GM12878 (cell line): ENCODE results near the gene TBXAS1. TPM values are rescaled to one million over a fixed set of nuclear protein-coding genes. Genes with fewer than 3 reads are reported as not detected.

Experiments
- ATAC-seq: fragments of 200-7000 bp; cut with Tn5 transposase; 3 replicates; pipeline ENCODE4 v1.9.1; 2020; ENCODE audit warnings: mild to moderate bottlenecking, moderate library complexity
- BruUV-seq: library from RNA; stranded (reverse); fragments of 400-500 nt; replicated peaks from 2 replicates; lab custom pipeline; 2021; lab: Mats Ljungman, UMichigan
- CTCF ChIA-PET: fragments of 300-600 bp; sonication (Branson Sonifier 250); formaldehyde crosslinking; extraction: SDS; loops from one replicate; lab custom pipeline; 2021; ENCODE audit warnings: inconsistent platforms; lab: Yijun Ruan, JAX
- POLR2A ChIA-PET: fragments of 350-600 bp; formaldehyde crosslinking; extraction: SDS; loops from one replicate; lab custom pipeline; 2021; ENCODE audit warnings: inconsistent platforms; lab: Charles Lee
- RAD21 ChIA-PET: fragments of 300-600 bp; sonication (Branson Sonifier 250); formaldehyde crosslinking; loops from one replicate; lab custom pipeline; 2023; ENCODE audit warnings: antibody characterized with exemption; ENCODE audit not compliant: unreplicated experiment; lab: Charles Lee
- SMC1A ChIA-PET: fragments of 300-600 bp; sonication (Branson Sonifier 250); formaldehyde crosslinking; loops from one replicate; lab custom pipeline; 2023; ENCODE audit not compliant: unreplicated experiment, uncharacterized antibody; lab: Charles Lee
- DNase-seq: peaks from one replicate; pipeline ENCODE4 v3.0.0-alpha.2; 2011; ENCODE audit warnings: low read depth, low spot score
- FAIRE-seq: peaks from 3 replicates; lab custom pipeline; 2011; peaks lifted over from hg19 to GRCh38; lab: Jason Lieb, UNC
- H2AFZ ChIP-seq: 2 replicates; pipeline ENCODE4 v1.6.0; 2011; ENCODE audit warnings: low read depth, low read length, control low read depth; ENCODE audit not compliant: control insufficient read depth
- H3K27ac ChIP-seq: 2 replicates; pipeline ENCODE4 v1.5.1; 2011; ENCODE audit warnings: control low read depth; ENCODE audit not compliant: control insufficient read depth, insufficient read depth
- H3K27me3 ChIP-seq, 2 experiments: replicated peaks in 1 of 2; 2 replicates each; pipeline versions ENCODE4 v1.6.0 to v1.6.1; 2011; ENCODE audit warnings: low read length in 1 of 2; ENCODE audit not compliant: control insufficient read depth in 2 of 2, insufficient read depth in 2 of 2
- H3K36me3 ChIP-seq, 2 experiments: 2 replicates each; pipeline ENCODE4 v1.5.1; 2011; ENCODE audit warnings: low read length in 1 of 2; ENCODE audit not compliant: control insufficient read depth in 2 of 2, insufficient read depth in 2 of 2
- H3K4me1 ChIP-seq: 2 replicates; pipeline ENCODE4 v1.6.1; 2011; ENCODE audit warnings: mild to moderate bottlenecking, low read length, moderate library complexity, mixed read lengths; ENCODE audit not compliant: control insufficient read depth, insufficient read depth
- H3K4me2 ChIP-seq: 2 replicates; pipeline ENCODE4 v1.6.0; 2011; ENCODE audit warnings: control low read depth; ENCODE audit not compliant: control insufficient read depth, insufficient read depth
- H3K4me3 ChIP-seq: fragments of 200-600 bp; sonication (generic); 2 replicates; pipeline ENCODE4 v1.5.1; 2016
- H3K79me2 ChIP-seq: 2 replicates; pipeline ENCODE4 v1.6.0; 2011; ENCODE audit warnings: low read length; ENCODE audit not compliant: control insufficient read depth, insufficient read depth
- H3K9ac ChIP-seq: 2 replicates; pipeline ENCODE4 v1.8.0; 2011; ENCODE audit warnings: low read length, control low read depth, mixed read lengths; ENCODE audit not compliant: control insufficient read depth, insufficient read depth
- H3K9me3 ChIP-seq: replicated peaks from 3 replicates; pipeline ENCODE4 v1.5.1; 2011; ENCODE audit warnings: mild to moderate bottlenecking, low read length; ENCODE audit not compliant: control insufficient read depth, insufficient read depth
- H4K20me1 ChIP-seq: 2 replicates; pipeline ENCODE4 v1.6.0; 2011; ENCODE audit not compliant: control insufficient read depth, insufficient read depth
- CHD4 ChIP-seq: fragments of 200-600 bp; sonication (generic); IDR thresholded peaks from 2 replicates; pipeline ENCODE4 v1.6.1; 2016; ENCODE audit warnings: mild to moderate bottlenecking
- ESRRA ChIP-seq: IDR thresholded peaks from 2 replicates; pipeline ENCODE4 v1.6.1; 2012; ENCODE audit warnings: mild to moderate bottlenecking, low read length, improper control_type of control experiment
- HDAC2 ChIP-seq: fragments of 200-600 bp; sonication (generic); IDR thresholded peaks from 2 replicates; pipeline ENCODE4 v1.6.1; 2017
- MEF2A ChIP-seq: IDR thresholded peaks from 2 replicates; pipeline ENCODE4 v1.6.1; 2011; ENCODE audit warnings: low read depth, mild to moderate bottlenecking, low read length, moderate library complexity; ENCODE audit not compliant: insufficient read depth
- MXI1 ChIP-seq: fragments of 150-350 bp; IDR thresholded peaks from 2 replicates; pipeline ENCODE4 v1.6.1; 2011; ENCODE audit warnings: low read depth, mild to moderate bottlenecking, inconsistent platforms, low read length, improper control_type of control experiment
- SMAD5 ChIP-seq: IDR thresholded peaks from 2 replicates; pipeline ENCODE4 v1.6.1; 2016; ENCODE audit warnings: antibody characterized with exemption, low read depth
- SMC3 ChIP-seq: IDR thresholded peaks from 2 replicates; pipeline ENCODE4 v1.6.1; 2011; ENCODE audit warnings: low read length, improper control_type of control experiment, borderline replicate concordance
- SREBF2 ChIP-seq: IDR thresholded peaks from 2 replicates; pipeline ENCODE4 v1.6.1; 2012; ENCODE audit warnings: mild to moderate bottlenecking, low read length
- STAT3 ChIP-seq: IDR thresholded peaks from 2 replicates; pipeline ENCODE4 v1.6.1; 2011; ENCODE audit warnings: low read depth, low read length, improper control_type of control experiment
- SUZ12 ChIP-seq: fragments of 200-600 bp; sonication (generic); IDR thresholded peaks from one replicate; pipeline ENCODE4 v1.6.1; 2018; ENCODE audit warnings: antibody characterized with exemption, mild to moderate bottlenecking; ENCODE audit not compliant: unreplicated experiment
- ZNF384 ChIP-seq: IDR thresholded peaks from 2 replicates; pipeline ENCODE4 v1.6.1; 2012; ENCODE audit warnings: low read depth, mild to moderate bottlenecking, low read length, improper control_type of control experiment, borderline replicate concordance
- WGBS: methylation state at CpG from one replicate; pipeline ENCODE4 v1.1.6; 2016; ENCODE audit warnings: low lambda C conversion rate; ENCODE audit not compliant: insufficient replicate concordance, insufficient coverage; ENCODE audit errors: missing lambda C conversion rate; 5-methylcytosine and 5-hydroxymethylcytosine counted together
- in situ Hi-C: fragments of 300-500 bp; cut with MboI; formaldehyde crosslinking; loops from 9 replicates; pipeline ENCODE4 v1.14.3; 2018; ENCODE audit warnings: mixed read lengths
- intact Hi-C: fragments of 100-400 bp; cut with micrococcal nuclease; formaldehyde crosslinking; loops from one replicate; pipeline ENCODE4 v1.14.2; 2022; ENCODE audit not compliant: unreplicated experiment
- polyA plus RNA-seq, 11 experiments: library from polyadenylated mRNA; depleted of rRNA in 4 of 11; unstranded in 6 of 11; stranded (reverse) in 5 of 11; fragments of >200 nt; fragmentation: Nextera tagmentation in 4 of 11; fragmentation: Illumina TruSeq in 1 of 11; extraction: Ambion mirVana in 4 of 11; extraction: Trizol in 1 of 11; gene quantifications; 1 replicate in 1 of 11; 2 replicates in 10 of 11; pipeline versions ENCODE4 v1.2.1 to v1.2.3, GENCODE V29; 2011 to 2016; ENCODE audit warnings: inconsistent platforms in 2 of 11, missing spikeins in 2 of 11, low read depth in 1 of 11
- total RNA-seq, 4 experiments: library from RNA; depleted of rRNA in 3 of 4; stranded (reverse); fragments of >200 nt in 3 of 4; fragmentation: Illumina TruSeq in 1 of 4; extraction: Trizol in 1 of 4; gene quantifications; 2 replicates each; pipeline versions ENCODE4 v1.2.1 to v1.2.3, GENCODE V29; 2013 to 2021
- TF ChIP-seq, protein P1 (sequence below): fragments of 450-650 bp; IDR thresholded peaks from 2 replicates; pipeline ENCODE4 v1.6.1; 2014; ENCODE audit warnings: mild to moderate bottlenecking

The TBXAS1 gene
- total and polyA plus RNA-seq, 10 of the 15 experiments (the other 5 are each of a cell fraction or from before 2014, with no cell fraction given): 1.5 to 32.7 (median 16.3) TPM

DNA sequence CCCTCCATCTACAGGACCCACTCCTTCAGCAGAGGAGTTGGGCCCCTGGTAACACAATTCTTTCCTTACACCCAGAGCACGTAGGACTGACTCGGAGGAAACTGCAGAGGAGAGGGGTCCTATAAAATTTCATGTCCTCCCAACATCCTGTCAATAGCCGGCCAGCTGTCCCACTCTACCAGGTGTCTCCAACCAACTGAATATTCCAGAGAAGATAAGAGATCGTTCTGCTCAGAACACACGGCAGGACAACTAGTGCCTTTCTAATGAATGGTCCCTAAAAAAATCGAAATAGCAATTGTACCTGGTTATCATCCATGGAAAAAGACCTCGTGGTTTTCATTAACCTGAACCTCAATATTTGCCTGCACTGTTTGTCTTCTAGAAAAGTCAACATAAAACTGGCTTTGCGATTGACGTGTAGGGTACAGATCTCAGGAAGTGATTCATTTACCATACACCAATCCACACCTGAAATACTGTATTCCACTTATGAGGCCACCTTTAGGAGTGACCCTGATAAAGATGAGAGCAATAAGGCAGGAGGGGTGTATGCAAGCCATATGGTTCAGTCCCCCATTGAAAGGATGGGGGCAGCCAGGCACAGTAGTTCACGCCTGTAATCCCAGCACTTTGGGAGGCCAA is 121.9 kb downstream of the TBXAS1 start (continued):
- TF ChIP-seq SUZ12: no peak
- TF ChIP-seq SMC3: no peak
- TF ChIP-seq, protein P1, sequence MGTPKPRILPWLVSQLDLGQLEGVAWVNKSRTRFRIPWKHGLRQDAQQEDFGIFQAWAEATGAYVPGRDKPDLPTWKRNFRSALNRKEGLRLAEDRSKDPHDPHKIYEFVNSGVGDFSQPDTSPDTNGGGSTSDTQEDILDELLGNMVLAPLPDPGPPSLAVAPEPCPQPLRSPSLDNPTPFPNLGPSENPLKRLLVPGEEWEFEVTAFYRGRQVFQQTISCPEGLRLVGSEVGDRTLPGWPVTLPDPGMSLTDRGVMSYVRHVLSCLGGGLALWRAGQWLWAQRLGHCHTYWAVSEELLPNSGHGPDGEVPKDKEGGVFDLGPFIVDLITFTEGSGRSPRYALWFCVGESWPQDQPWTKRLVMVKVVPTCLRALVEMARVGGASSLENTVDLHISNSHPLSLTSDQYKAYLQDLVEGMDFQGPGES: no peak
- TF ChIP-seq MEF2A: no peak
- no peak for TF ChIP-seq ESRRA
- no peak for TF ChIP-seq STAT3
- TF ChIP-seq HDAC2: no peak
- no peak for TF ChIP-seq MXI1

DNA sequence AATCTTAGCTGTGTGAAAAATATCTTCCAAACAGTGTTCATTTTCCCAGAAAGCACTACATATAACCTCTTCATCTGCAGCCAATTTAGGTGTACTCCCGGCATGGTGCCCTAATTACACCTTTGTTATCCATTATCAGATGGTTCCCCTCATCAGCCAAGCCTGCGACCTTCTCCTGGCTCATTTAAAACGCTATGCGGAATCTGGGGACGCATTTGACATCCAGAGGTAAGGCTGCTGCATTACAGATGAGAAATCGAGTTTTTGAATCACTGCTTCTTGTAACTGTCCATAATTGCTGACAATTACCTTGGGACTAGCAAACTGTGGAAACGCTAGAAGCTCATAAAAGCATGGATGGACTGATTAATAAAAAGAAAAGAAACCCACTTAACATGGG is 124.2 kb downstream of the TBXAS1 start:
- no peak for TF ChIP-seq SMAD5
- no peak for TF ChIP-seq SREBF2
- no peak for TF ChIP-seq CHD4
- no peak for TF ChIP-seq ZNF384
- ATAC-seq (no peak), DNase-seq (no peak), FAIRE-seq (no peak)
- Histone ChIP-seq H3K36me3 (no peaks in the 10 kb centered on the region), H3K27me3 (no peaks in the 10 kb centered on the region), H3K4me1 (no peaks in the 10 kb centered on the region), H3K4me3 (no peak overlapping the region), H2AFZ (no peak overlapping the region), H3K4me2 (no peak overlapping the region), H3K9me3 (no peaks in the 10 kb centered on the region), H3K9ac (no peak overlapping the region), H3K27ac (no peak overlapping the region), H3K79me2 (no peaks in the 10 kb centered on the region), H4K20me1 (no peaks in the 10 kb centered on the region)
- ChIA-PET CTCF (no interaction called here), POLR2A (no interaction called here), SMC1A (no interaction called here), RAD21 (no interaction called here)
- intact Hi-C loops (no loop called here), in situ Hi-C loops (no loop called here)
- no TSS peak for BruUV-seq
- WGBS: 99% methylated on average over 7 of the region's 7 CpGs
